HG03159 (cell line): ENCODE results near the gene TMEM132C.
"Not testable (repeated sequence)": the region's sequence is repeated elsewhere in the genome, so short reads cannot be mapped to it uniquely, and the experiment has no call there.

ENCODE experiments used
- ATAC-seq: cut with Tn5 transposase; IDR thresholded peaks from one replicate; pipeline ENCODE4 v1.9.1; 2021; ENCODE audit warnings: mild to moderate bottlenecking, moderate library complexity; ENCODE audit not compliant: unreplicated experiment

The TMEM132C gene

DNA sequence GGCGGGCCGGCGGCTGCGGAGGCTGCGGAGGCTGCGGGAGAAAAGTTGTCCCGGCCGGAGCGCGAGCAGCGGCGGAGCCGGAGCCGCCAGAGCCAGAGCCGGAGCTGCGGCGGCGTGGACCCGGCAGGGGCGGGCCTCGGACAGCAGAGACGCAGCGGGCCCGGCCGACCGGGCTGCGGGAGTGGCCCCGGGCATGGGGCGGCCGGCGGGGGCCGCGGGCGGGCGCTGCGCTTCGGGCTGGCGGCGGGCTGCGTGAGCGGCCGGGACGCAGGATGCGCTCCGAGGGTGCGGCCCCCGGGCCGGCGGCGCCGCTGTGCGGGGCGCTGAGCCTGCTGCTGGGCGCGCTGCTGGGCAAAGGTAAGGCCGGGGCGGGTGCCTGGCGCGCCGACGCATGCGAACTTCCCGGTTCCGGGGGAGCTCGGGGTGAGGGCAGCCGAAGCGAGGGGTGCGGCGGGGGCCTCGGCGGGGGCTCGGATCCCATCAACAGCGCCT lies at the start of gene TMEM132C:
TSS of gene TMEM132C (plus strand) at position 40 of the 492 bp plus-strand sequence. CDS start at position 273, 233 bp downstream.
- ATAC-seq, result no peak

DNA sequence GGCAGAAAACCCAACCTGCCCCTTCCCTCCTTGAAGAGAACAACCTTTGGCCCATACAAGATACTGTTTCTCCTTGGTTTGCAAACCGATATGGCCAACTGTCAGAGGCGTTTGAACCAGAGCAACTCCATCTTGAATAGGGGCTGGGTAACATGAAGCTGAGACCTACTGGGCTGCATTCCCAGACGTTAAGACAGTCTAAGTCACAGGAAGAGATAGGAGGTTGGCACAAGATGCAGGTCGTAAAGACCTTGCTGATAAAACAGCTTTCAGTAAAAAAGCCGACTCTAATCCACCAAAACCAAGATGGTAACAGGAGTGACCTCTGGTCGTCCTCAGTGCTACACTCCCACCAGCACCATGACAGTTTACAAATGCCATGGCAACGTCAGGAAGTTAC lies 42.7 kb upstream of the TMEM132C start:
- no peak for ATAC-seq

DNA sequence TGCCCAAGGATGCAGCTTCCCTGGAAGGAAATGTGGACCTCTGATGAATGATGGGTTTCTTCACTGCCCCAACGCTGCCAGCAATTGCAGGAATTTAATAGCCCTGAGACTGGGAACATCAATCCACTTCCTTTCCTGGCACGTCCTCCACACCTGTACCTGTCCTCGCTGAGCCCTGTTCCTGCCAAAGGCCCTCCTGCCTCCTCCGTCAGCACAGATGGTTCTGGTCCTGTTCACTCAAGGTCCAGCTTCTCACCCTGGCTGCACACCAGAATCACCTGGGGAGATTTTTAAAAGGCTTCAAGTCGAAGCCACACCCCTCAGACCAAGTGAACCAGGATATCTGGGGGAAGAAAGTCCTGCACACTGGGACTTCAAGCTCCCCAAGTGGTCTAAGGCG lies 38.4 kb upstream of the TMEM132C start:
- ATAC-seq, result no peak

DNA sequence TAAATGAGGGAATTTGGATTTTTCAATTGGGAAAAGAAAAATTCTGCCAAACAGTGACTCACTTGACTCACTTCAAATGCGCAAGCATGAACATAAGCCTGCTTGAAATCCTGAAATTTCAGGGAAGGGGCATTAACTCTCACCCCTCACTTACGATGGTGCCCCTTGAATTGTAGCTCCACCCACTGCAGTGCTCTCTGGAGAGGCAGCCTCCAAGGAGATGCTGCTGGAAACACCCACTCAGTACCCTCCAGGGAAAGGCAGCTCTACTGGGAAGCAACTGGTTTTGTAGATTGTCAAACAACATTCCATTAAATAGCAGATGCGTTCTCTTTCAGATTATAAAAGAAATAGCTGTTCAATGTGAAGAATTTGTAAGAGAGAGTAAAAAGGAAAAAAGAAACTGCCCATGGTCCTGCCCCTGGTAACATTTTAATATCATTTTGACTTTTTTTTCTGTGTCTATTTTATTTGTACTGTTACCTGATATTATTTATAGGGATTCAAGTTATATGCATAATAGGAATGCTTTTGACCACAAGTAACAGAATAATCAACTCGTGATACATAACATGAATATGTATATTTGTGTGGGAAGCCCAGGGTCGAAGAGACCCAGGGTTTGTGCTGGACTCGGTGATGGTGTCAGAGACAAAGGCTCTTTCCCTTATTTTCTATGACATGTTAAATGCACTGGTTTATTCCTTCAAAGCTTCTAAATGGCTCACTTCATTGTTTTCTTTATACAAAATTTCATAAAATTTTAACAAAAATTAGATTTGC lies 31.1 kb upstream of the TMEM132C start:
- no peak for ATAC-seq

DNA sequence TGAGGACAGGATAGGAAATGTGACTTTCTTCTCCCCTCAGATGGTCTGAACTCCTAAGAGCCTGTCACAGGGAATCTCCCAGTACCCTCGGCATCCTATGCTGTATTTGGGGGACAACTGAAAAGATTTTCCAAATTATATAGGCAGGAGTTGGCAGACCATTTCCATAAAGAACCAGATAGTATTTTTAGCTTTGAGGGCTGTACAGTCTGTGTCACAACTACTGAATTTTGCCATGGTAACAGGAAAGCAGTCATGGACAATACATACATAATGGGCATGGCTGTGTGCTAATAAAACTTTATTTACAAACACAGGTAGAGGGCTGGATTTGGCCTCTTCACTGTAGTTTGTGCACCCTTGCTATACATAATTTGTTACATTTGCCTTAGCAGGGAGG lies 30.4 kb upstream of the TMEM132C start:
- ATAC-seq, result no peak

DNA sequence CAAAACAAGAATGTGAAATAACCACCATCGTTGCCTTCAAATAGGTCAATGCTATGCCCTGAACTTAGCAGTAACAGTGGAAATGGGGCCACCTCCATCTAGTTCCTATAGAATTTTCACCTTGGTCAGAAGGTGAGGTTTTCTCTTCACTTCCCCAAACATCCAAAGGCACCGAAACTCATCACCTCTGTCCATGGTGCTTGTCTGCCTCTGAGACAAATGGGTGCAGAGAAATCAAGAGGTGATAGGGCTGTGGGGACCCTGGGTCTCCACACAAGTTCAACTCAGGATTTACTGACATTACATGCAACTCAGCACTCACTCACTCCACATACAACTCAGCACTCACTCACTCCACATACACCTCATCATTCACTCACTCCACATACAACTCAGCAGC lies 26.2 kb upstream of the TMEM132C start:
- ATAC-seq, result no peak

DNA sequence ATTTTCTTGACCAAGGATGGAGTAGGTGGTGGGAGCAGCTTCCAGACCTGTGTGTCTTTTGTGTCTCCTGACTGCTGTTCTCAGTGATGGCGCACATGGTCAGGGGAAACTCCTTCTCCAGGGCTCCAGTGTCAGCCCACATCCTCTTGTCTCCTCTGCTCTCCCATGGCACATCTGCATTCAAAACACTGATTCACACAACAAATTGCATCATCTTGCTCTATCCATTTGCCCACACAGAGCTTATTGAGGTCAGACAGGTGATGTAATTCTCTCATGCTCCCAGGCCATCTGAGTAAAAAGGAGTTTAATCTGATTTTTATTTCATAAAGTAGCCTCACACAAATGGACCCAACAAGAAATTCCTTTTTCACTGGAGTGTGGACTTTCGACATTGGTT lies 21.8 kb upstream of the TMEM132C start:
- ATAC-seq, result no peak

DNA sequence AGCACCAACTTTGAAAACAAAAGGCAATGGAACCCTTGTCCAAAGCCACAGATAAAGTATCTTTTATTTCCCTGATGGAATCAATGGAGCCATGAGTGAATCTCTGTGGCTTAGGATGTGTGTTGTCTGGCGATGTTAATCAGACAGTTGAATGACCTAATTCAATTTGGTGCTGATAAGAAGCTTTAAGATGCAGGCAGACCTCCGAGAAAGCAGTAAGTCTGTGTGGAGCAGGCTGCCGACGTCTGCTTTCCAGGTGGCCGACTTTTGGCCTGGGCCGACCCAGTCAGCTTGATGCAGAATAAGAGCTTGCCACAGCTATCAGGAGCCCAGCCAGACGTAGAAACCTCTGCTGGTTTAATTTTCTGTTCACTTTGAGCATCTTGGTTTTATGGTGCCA lies 21.1 kb upstream of the TMEM132C start:
- ATAC-seq, result no peak

DNA sequence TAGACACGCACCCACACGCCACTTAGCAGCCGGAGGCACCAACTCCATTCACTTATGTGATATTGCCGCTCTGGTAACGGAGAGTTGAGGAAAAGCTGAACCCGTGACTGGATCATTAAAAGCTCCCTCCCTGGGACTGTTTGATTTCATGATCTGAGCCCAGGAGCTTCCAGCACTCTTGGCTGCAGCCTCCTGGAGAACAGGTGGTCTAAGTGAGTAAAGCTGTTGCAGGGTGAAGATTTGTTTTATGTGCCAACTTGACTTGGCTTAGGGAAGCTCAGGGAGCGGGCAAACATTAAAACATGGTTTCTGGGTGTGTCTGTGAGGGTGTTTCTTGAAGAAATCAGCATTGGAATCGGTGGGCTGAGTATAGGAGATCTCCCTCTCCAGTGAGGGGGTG lies 16.9 kb upstream of the TMEM132C start:
- ATAC-seq, result no peak

DNA sequence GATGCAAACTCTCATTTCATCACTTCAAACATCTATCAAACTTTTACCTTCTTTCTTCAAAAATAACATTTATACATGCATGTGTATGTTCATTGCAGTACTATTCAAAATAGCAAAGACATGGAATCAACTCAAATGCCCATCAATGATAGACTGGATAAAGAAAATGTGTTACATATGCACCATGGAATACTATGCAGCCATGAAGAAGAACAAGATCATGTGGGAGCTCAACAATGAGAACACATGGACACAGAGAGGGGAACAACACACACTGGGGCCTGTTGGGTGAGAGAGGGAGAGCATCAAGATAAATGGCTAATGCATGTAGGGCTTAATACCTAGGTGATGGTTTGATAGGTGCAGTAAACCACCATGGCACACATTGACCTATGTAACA lies 13.1 kb upstream of the TMEM132C start:
- ATAC-seq, result not testable (repeated sequence)

DNA sequence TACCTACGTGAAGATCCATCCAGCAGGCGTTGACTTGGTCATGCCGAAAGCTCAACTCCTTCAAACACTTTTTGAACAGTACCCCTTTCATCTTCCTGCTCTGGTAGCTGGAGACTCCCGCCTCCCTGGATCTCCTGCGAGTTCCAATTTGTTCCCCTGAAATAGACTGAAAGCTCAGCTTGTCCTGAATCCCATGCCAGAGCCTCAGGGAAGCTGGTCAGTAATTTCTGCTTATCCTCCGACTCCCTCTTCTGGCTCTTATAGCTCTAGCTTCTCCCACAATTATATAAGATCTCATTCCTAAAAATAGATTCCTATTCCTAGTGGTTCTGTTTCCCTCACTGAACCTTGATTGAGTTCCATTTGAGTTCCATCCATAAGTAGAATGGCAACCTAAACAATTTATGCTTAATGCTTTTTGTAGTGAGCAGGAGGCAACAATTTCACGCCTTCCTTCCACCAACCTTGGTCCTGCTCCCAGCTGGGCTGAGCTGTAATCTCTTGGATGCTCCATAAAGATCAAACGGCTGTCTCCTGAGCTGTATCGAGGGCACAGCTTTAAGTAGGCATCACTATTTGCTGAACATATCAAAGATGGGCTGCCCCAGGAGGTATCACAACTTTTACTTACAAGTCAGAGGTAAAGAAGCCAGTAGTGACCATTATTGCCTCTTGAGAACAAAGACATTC lies 8.0 kb upstream of the TMEM132C start:
- ATAC-seq, result no peak

DNA sequence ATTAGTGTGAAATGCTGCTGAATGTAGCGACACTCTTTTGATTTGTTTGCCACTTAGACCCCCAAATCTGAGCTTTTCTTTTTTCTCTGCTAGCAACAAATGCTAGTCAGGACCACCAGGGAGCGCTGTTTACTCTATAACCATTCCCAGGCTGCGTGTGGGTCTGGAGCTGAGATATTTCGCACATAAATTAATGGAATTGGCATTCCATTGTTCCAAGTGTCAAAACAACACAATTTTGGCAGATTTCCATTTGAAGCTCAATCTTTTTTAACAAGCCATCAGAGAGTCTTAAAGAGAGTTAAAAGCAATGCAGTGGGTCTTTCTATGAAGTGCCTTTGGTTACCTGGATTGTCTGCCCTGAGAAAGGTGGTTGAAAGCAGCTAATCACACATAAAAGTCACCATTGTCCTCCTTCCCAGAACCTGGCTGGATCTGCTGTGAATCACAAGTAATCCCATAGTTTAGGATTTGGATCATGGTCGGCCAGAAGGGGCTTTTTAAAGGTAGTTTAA lies 7.4 kb upstream of the TMEM132C start:
- no peak for ATAC-seq

DNA sequence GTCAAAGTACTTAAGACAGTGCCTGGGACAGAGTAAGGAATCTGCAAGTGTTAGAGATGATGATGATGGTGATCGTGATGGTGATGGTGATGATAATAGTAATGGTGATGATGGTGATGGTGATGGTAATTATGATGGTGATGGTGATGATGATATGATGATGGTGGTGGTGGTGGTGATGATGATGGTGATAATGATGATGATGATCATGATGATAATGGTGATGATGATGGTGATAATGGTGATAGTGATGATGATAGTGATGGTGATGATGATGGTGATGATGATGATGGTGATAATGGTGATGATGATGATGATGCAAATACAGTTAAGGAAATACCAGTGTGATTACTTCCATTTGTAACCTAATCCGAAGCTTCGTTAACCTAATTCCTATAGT lies 5.2 kb upstream of the TMEM132C start:
- ATAC-seq, result no peak

DNA sequence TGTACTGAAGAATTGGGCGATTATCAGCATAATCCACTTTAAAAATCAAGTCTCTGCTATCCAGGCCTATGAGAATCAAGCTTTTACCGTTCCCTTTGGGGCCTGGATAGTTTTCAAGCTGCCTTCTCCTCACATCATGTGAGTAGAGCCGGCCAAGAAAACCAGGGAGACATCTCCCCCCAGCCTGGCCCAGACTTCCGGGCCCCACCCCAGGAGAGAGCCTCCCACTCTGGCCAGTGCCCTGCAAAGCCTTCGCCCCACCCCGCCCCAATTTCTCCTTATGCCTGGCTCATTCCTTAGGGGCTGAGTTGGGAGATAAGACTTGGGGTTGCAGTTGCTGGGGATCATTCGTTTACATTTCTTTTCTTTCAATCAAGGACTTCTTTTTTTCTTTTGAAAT lies 1.4 kb upstream of the TMEM132C start:
- no peak for ATAC-seq

DNA sequence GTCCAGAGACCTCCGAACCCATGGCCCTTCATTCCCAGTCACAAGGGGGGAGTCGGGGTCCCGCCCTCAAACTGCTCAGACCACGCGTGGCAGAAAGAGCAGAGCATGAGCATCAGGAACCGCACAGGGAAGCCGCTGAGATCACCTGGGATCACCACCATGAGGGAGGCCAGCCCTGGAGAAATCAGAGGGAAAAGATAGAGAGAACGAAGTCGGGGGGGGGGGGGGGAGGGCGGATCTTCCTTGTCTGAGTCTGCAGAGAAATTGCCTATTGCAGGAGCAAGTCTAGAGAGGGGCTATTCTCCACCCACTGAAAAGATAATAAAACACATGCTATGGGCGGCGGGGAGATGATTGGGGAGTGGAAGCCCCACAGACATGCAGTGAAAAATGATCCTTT lies 884 bp upstream of the TMEM132C start:
- no peak for ATAC-seq

DNA sequence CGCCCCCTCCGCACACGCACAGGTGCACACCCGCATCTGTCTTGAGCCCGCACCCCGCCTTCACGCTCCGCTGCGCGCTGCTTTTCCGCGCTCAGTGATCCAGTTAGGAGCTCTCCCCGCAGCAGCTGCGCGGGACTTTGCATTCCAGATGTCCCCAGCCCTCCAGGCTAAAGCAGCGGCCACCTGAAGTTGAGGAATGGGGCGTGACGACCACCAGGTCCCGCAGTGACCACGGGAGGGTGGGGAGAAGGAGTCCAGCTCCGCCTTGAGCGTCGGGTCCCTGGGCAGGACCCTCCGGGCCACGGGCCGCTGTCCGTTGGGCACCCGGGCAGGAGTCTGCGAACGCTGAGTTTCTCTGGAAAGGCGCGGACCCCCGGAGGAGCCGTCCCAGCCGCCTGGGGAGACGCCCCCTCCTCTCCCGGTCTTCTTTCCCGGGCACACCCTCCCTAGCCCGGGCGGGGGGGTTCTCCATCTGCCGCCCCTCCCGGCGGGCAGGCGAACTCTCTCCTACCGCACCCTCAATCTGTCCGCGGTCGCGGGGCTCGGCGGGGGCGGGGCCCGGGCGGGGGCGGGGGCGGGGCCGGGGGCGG lies 334 bp upstream of the TMEM132C start:
- ATAC-seq, result no peak

DNA sequence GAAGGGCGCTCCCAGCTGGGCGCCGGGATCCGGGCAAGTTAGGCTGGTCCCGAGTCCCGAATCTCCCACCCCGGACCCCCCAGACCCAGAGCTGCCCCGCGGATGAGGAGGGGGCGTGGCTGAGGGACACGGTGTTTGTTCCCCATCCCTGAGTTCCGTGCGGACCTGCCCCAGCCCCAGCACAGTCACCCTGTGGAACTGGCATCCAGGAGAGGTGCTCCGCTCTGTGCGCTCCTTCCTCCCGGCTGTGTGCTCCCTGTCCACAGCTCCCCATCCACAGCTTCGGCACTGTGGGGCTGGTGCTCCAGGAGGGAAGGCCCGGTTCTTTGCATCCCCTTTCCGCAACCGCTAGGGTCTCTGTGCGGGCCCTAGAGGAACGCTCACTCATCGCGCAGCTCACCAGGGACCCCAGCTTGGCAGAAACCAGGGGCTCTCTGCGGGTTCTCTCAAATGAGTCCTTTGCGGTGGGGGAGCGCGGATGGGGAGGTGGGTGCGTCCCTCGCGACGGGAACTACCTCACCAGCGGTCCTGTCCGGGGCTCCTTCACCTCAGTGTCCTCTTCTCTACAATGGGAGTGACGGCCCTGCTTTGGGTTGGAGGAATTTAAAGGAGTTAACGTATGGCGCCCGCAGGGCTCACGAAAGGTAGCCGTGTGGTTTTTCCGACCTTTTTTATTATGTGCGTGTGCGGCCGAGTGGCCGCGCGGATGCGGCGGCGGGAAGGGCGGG lies 845 bp downstream of the TMEM132C start:
- no peak for ATAC-seq

DNA sequence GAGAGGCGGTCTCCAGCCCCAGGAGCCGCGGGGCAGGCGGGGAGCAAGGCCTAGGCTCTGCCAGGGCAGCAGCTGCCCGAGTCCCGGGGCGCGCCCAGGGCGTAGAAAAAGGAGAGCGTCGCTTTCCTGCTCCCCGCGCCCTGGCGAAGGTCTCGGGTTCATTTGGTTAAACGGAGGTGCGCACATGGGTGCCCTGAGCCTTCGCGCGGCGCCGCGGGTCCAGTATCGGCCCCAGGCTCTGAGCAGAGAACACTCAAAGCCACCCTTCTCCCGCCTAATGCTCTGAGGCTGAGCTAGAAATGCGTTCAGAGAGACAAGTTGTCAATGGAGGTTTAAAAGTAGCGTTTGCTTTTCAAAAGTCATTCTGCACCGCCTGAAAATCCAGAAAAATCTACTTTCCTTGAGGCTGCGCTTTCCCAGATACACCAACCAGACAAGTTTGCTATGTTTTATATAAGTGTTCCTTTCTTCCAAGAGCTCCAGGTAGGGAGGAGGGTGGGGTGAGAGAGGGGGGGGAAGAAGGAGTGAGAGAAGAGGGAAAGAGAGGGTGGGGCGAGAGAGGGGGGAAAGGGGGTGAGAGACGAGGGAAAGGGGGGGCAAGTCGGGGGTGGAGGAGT lies 1.5 kb downstream of the TMEM132C start:
- no peak for ATAC-seq

DNA sequence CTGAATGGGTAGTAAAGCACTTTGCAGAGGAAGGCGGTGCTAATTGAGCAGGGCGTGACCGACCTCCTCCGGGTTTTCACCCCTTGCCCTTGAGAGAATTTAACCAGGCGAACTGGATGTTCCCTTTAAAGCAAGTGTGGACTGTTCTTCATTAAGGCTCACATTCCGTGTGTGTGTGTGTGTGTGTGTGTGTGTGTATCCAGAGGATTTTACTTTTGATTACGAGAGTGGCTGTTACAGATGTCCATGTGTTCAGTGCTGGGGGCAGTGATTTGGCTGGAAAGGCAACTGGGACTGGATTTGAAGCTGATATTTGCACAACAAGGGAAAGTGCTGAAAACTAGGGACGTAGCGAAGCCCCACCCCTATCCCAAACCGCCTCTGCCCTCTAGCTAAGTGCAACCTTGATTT lies 2.2 kb downstream of the TMEM132C start:
- no peak for ATAC-seq

DNA sequence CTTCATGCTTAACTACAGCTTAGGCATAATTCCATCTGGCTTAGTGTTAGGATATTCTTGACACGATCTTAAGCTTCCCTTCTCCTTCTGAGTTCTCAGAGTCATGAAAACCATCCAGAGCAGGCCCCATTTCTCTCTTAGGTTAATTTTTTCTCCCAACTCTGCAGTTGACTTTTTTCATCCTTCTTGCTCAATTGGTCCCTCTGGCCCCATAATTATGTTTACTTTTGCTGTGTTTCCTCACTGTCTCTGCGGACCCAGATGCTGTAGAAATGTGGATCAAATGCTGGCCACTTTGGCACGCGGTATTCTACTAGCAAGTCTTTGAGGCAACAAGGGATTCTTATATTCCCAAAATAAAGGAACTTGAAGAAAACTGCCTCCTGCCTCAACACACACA lies 9.5 kb downstream of the TMEM132C start:
- no peak for ATAC-seq

DNA sequence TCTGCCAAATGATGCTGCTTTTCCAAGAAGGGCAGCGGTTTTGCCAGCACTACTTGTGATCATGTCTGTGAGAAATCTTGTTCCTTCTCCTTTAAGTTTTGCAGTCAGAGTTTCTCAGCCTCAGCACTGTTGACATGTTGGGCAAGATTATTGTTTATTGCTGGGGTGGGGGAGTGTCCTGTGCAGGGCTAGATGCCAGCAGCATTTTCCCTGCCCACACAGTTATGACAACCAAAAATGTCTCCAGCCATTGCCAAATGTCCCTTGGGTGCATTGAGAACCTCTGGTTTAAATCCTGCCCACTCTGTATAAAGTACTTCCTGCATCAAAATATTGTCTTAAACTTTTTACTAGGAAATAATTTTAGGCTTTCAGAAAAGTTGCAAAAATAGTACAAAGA lies 20.0 kb downstream of the TMEM132C start:
- ATAC-seq, result no peak
